GM12878 (cell line): Measurements from ENCODE around the gene SPRYD7. TPM values are rescaled to one million over a fixed set of nuclear protein-coding genes. Genes with fewer than 3 reads are reported as not detected.

Source experiments
- ATAC-seq: fragments of 200-7000 bp; cut with Tn5 transposase; 3 replicates; pipeline ENCODE4 v1.9.1; 2020; ENCODE audit warnings: mild to moderate bottlenecking, moderate library complexity
- BruUV-seq: library from RNA; stranded (reverse); fragments of 400-500 nt; replicated peaks from 2 replicates; lab custom pipeline; 2021; lab: Mats Ljungman, UMichigan
- CTCF ChIA-PET: fragments of 300-600 bp; sonication (Branson Sonifier 250); formaldehyde crosslinking; extraction: SDS; loops from one replicate; lab custom pipeline; 2021; ENCODE audit warnings: inconsistent platforms; lab: Yijun Ruan, JAX
- POLR2A ChIA-PET: fragments of 350-600 bp; formaldehyde crosslinking; extraction: SDS; loops from one replicate; lab custom pipeline; 2021; ENCODE audit warnings: inconsistent platforms; lab: Charles Lee
- RAD21 ChIA-PET: fragments of 300-600 bp; sonication (Branson Sonifier 250); formaldehyde crosslinking; loops from one replicate; lab custom pipeline; 2023; ENCODE audit warnings: antibody characterized with exemption; ENCODE audit not compliant: unreplicated experiment; lab: Charles Lee
- SMC1A ChIA-PET: fragments of 300-600 bp; sonication (Branson Sonifier 250); formaldehyde crosslinking; loops from one replicate; lab custom pipeline; 2023; ENCODE audit not compliant: unreplicated experiment, uncharacterized antibody; lab: Charles Lee
- DNase-seq: peaks from one replicate; pipeline ENCODE4 v3.0.0-alpha.2; 2011; ENCODE audit warnings: low read depth, low spot score
- FAIRE-seq: peaks from 3 replicates; lab custom pipeline; 2011; peaks lifted over from hg19 to GRCh38; lab: Jason Lieb, UNC
- H2AFZ ChIP-seq: 2 replicates; pipeline ENCODE4 v1.6.0; 2011; ENCODE audit warnings: low read depth, low read length, control low read depth; ENCODE audit not compliant: control insufficient read depth
- H3K27ac ChIP-seq: 2 replicates; pipeline ENCODE4 v1.5.1; 2011; ENCODE audit warnings: control low read depth; ENCODE audit not compliant: control insufficient read depth, insufficient read depth
- H3K27me3 ChIP-seq, 2 experiments: replicated peaks in 1 of 2; 2 replicates each; pipeline versions ENCODE4 v1.6.0 to v1.6.1; 2011; ENCODE audit warnings: low read length in 1 of 2; ENCODE audit not compliant: control insufficient read depth in 2 of 2, insufficient read depth in 2 of 2
- H3K36me3 ChIP-seq, 2 experiments: 2 replicates each; pipeline ENCODE4 v1.5.1; 2011; ENCODE audit warnings: low read length in 1 of 2; ENCODE audit not compliant: control insufficient read depth in 2 of 2, insufficient read depth in 2 of 2
- H3K4me1 ChIP-seq: 2 replicates; pipeline ENCODE4 v1.6.1; 2011; ENCODE audit warnings: mild to moderate bottlenecking, low read length, moderate library complexity, mixed read lengths; ENCODE audit not compliant: control insufficient read depth, insufficient read depth
- H3K4me2 ChIP-seq: 2 replicates; pipeline ENCODE4 v1.6.0; 2011; ENCODE audit warnings: control low read depth; ENCODE audit not compliant: control insufficient read depth, insufficient read depth
- H3K4me3 ChIP-seq: fragments of 200-600 bp; sonication (generic); 2 replicates; pipeline ENCODE4 v1.5.1; 2016
- H3K79me2 ChIP-seq: 2 replicates; pipeline ENCODE4 v1.6.0; 2011; ENCODE audit warnings: low read length; ENCODE audit not compliant: control insufficient read depth, insufficient read depth
- H3K9ac ChIP-seq: 2 replicates; pipeline ENCODE4 v1.8.0; 2011; ENCODE audit warnings: low read length, control low read depth, mixed read lengths; ENCODE audit not compliant: control insufficient read depth, insufficient read depth
- H3K9me3 ChIP-seq: replicated peaks from 3 replicates; pipeline ENCODE4 v1.5.1; 2011; ENCODE audit warnings: mild to moderate bottlenecking, low read length; ENCODE audit not compliant: control insufficient read depth, insufficient read depth
- H4K20me1 ChIP-seq: 2 replicates; pipeline ENCODE4 v1.6.0; 2011; ENCODE audit not compliant: control insufficient read depth, insufficient read depth
- ELK1 ChIP-seq: IDR thresholded peaks from 2 replicates; pipeline ENCODE4 v1.6.1; 2012; ENCODE audit warnings: low read depth, low read length, improper control_type of control experiment
- FOXK2 ChIP-seq: fragments of 450-650 bp; IDR thresholded peaks from 2 replicates; pipeline ENCODE4 v1.6.1; 2017; ENCODE audit warnings: mild to moderate bottlenecking, moderate library complexity
- HCFC1 ChIP-seq: fragments of 150-350 bp; IDR thresholded peaks from 2 replicates; pipeline ENCODE4 v1.6.1; 2014; ENCODE audit warnings: low read length
- IRF4 ChIP-seq: IDR thresholded peaks from 2 replicates; pipeline ENCODE4 v1.6.1; 2011; ENCODE audit warnings: low read depth, low read length
- MLLT1 ChIP-seq: fragments of 450-650 bp; IDR thresholded peaks from 2 replicates; pipeline ENCODE4 v1.6.1; 2016; ENCODE audit warnings: mild to moderate bottlenecking
- RELA ChIP-seq: fragments of 450-650 bp; IDR thresholded peaks from 2 replicates; pipeline ENCODE4 v1.8.0; 2014; ENCODE audit warnings: borderline replicate concordance; ENCODE audit not compliant: partially characterized antibody
- REST ChIP-seq: IDR thresholded peaks from 2 replicates; pipeline ENCODE4 v1.6.1; 2012; ENCODE audit warnings: mild to moderate bottlenecking, low read depth, low read length
- RUNX3 ChIP-seq: IDR thresholded peaks from 2 replicates; pipeline ENCODE4 v1.6.1; 2012; ENCODE audit warnings: low read length, inconsistent platforms
- TCF3 ChIP-seq: IDR thresholded peaks from 2 replicates; pipeline ENCODE4 v1.6.1; 2012; ENCODE audit warnings: low read depth, mild to moderate bottlenecking, low read length, borderline replicate concordance; ENCODE audit not compliant: insufficient read depth
- ZBTB40 ChIP-seq: fragments of 450-650 bp; IDR thresholded peaks from 2 replicates; pipeline ENCODE4 v1.6.1; 2016; ENCODE audit warnings: mild to moderate bottlenecking, moderate library complexity, borderline replicate concordance
- WGBS: methylation state at CpG from one replicate; pipeline ENCODE4 v1.1.6; 2016; ENCODE audit warnings: low lambda C conversion rate; ENCODE audit not compliant: insufficient replicate concordance, insufficient coverage; ENCODE audit errors: missing lambda C conversion rate; 5-methylcytosine and 5-hydroxymethylcytosine counted together
- in situ Hi-C: fragments of 300-500 bp; cut with MboI; formaldehyde crosslinking; loops from 9 replicates; pipeline ENCODE4 v1.14.3; 2018; ENCODE audit warnings: mixed read lengths
- intact Hi-C: fragments of 100-400 bp; cut with micrococcal nuclease; formaldehyde crosslinking; loops from one replicate; pipeline ENCODE4 v1.14.2; 2022; ENCODE audit not compliant: unreplicated experiment
- polyA plus RNA-seq, 11 experiments: library from polyadenylated mRNA; depleted of rRNA in 4 of 11; unstranded in 6 of 11; stranded (reverse) in 5 of 11; fragments of >200 nt; fragmentation: Nextera tagmentation in 4 of 11; fragmentation: Illumina TruSeq in 1 of 11; extraction: Ambion mirVana in 4 of 11; extraction: Trizol in 1 of 11; gene quantifications; 1 replicate in 1 of 11; 2 replicates in 10 of 11; pipeline versions ENCODE4 v1.2.1 to v1.2.3, GENCODE V29; 2011 to 2016; ENCODE audit warnings: inconsistent platforms in 2 of 11, missing spikeins in 2 of 11, low read depth in 1 of 11
- total RNA-seq, 4 experiments: library from RNA; depleted of rRNA in 3 of 4; stranded (reverse); fragments of >200 nt in 3 of 4; fragmentation: Illumina TruSeq in 1 of 4; extraction: Trizol in 1 of 4; gene quantifications; 2 replicates each; pipeline versions ENCODE4 v1.2.1 to v1.2.3, GENCODE V29; 2013 to 2021

The SPRYD7 gene
- total and polyA plus RNA-seq, 10 of the 15 experiments (the other 5 are each of a cell fraction or from before 2014, with no cell fraction given), result 5.3 to 18.7 (median 9.6) TPM

DNA sequence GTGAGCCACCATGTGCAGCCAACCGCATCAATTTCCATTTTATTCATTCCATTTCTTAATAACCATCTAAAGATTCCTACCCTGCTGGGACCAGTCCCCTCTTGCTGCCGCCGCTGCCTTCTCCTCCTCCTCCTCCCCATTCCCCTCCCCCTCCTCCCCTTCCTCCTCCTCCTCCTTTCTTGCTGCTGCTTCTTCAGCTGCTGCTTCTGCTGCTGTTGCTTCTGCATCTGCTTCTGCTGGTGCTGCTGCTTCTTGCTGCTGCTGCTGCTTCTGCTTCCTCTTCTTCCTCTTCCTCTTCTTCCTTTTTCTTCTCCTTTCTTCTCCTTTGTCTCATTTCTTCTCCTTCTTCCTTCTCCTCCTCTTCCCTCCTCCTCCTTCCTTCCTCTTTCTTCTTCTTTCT lies 20.0 kb upstream of the SPRYD7 start:
- Histone ChIP-seq H3K4me1 (no peaks in the 10 kb centered on the region), H3K4me2 (no peak overlapping the region), H3K27ac (no peak overlapping the region), H3K27me3 (no peaks in the 10 kb centered on the region), H3K9me3 (no peaks in the 10 kb centered on the region), H2AFZ (no peak overlapping the region), H3K36me3 (no peaks in the 10 kb centered on the region), H3K4me3 (no peak overlapping the region), H4K20me1 (no peaks in the 10 kb centered on the region), H3K79me2 (no peaks in the 10 kb centered on the region), H3K9ac (no peak overlapping the region)
- ChIA-PET SMC1A (interaction anchor here (1.2 kb wide), 1 partner anchor 38 kb away, joined by 3 read pairs; no protein-coding TSS in a partner anchor), RAD21 (no interaction called here), POLR2A (no interaction called here), CTCF (no interaction called here)
- in situ Hi-C loops, result no loop called here
- no peak for TF ChIP-seq FOXK2
- TF ChIP-seq REST, result no peak
- TF ChIP-seq IRF4, result no peak
- TF ChIP-seq RUNX3, result no peak
- no peak for TF ChIP-seq RELA
- no peak for TF ChIP-seq HCFC1
- TF ChIP-seq ELK1, result no peak
- no peak for TF ChIP-seq ZBTB40
- no peak for TF ChIP-seq TCF3
- no peak for TF ChIP-seq MLLT1
- ATAC-seq (no peak), FAIRE-seq (no peak), DNase-seq (no peak)
- BruUV-seq, result no TSS peak
- intact Hi-C loops, result no loop called here
- 95% methylated on average over 3 of the region's 3 CpGs for WGBS
